Measurements from ENCODE around the gene C11orf21.

- TF ChIP-seq CTCF (IDR thresholded peaks at IDR 0.05; ENCODE audit: poor library complexity) (no peak), EZH2 (IDR thresholded peaks at IDR 0.05; ENCODE audit: borderline replicate concordance) (no peak)
Observed at GRCh38 chr11:2309251-2310072, 7.7 kb upstream of the C11orf21 start.

Measured in hepatocyte (in vitro differentiated cells).